ENCODE data around the gene ATG7.

The ATG7 gene

DNA sequence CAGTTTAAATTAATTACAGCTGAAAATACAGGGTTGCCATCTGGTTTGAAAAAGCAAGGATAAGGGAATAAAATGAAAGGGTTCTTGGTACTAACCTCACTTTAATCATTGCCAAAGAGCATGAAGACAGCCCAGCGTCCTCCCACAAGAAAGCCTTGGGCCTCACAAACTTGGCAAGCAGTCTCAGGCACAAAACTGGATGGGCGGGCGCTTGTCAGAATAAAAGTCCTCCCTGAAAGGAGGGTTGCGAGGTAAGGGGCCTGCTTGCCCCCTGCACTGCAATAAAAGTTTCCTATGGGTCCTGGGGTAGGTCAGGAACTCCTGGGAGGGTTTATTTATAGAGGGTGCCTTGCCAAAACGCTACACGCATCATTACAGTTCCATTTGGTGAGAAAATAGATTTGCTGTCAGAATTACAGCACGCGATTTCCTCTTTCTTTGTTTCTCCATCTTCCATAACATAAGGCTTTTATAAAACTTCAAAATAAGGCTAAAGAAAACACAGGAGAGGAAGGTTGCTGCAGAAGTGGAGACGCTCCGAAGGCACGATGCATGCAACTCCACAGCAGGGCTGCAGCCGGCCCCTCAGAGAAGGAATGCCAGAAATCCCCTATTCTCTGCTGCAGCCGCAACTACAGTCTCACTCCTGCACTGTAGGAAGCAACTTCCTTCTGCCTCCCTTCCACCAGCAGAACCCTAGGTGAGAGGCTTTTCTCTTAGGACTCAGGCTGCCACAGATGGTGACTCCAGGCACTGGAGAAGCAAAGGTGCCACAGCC, 310.2 kb downstream of the ATG7 start (continued):
- TF ChIP-seq ZEB2 (tag by site-specific recombination; IDR thresholded peaks at IDR 0.05) (peak; percentile 33), KLF9 (tag by site-specific recombination; IDR thresholded peaks at IDR 0.05; ENCODE audit: low read depth) (no peak), ZNF585B (tag by site-specific recombination; IDR thresholded peaks at IDR 0.05) (no peak), ZBTB21 (tag by site-specific recombination; IDR thresholded peaks at IDR 0.05) (peak; percentile 32; the same call in 1 of the 2 replicates), IKZF3 (tag by site-specific recombination; IDR thresholded peaks at IDR 0.05) (peak; percentile 83), ZNF548 (tag by site-specific recombination; IDR thresholded peaks at IDR 0.05) (no peak), ZNF391 (tag by site-specific recombination; IDR thresholded peaks at IDR 0.05; ENCODE audit: borderline replicate concordance, low read depth) (no peak), ZNF335 (tag by site-specific recombination; conservative IDR thresholded peaks at IDR 0.05) (peak; percentile 38; the same call in 1 of the 2 replicates), SCRT2 (tag by site-specific recombination; IDR thresholded peaks at IDR 0.05) (no peak; the same call in 1 of the 2 replicates), ZFP69B (tag by site-specific recombination; IDR thresholded peaks at IDR 0.05) (peak; percentile 48; the same call in 1 of the 2 replicates), ZNF747 (tag by site-specific recombination; IDR thresholded peaks at IDR 0.05) (no peak), ZNF157 (tag by site-specific recombination; IDR thresholded peaks at IDR 0.05) (no peak), ZNF354C (tag by site-specific recombination; IDR thresholded peaks at IDR 0.05; ENCODE audit: borderline replicate concordance, low read depth) (no peak), ZNF274 (IDR thresholded peaks at IDR 0.05; ENCODE audit: low read length) (no peak), ZNF274 (tag by site-specific recombination; IDR thresholded peaks at IDR 0.05; ENCODE audit: borderline replicate concordance) (no peak), ZNF37A (tag by site-specific recombination; IDR thresholded peaks at IDR 0.05) (no peak), ZNF843 (tag by site-specific recombination; IDR thresholded peaks at IDR 0.05) (peak; percentile 74), GLI2 (tag by site-specific recombination; IDR thresholded peaks at IDR 0.05; ENCODE audit: borderline replicate concordance, low read depth) (no peak), ZNF324 (tag by site-specific recombination; IDR thresholded peaks at IDR 0.05) (no peak), ZNF341 (tag by site-specific recombination; IDR thresholded peaks at IDR 0.05; ENCODE audit: low read depth) (no peak; the same call in 1 of the 2 replicates)
- TF ChIP-seq, protein P1, sequence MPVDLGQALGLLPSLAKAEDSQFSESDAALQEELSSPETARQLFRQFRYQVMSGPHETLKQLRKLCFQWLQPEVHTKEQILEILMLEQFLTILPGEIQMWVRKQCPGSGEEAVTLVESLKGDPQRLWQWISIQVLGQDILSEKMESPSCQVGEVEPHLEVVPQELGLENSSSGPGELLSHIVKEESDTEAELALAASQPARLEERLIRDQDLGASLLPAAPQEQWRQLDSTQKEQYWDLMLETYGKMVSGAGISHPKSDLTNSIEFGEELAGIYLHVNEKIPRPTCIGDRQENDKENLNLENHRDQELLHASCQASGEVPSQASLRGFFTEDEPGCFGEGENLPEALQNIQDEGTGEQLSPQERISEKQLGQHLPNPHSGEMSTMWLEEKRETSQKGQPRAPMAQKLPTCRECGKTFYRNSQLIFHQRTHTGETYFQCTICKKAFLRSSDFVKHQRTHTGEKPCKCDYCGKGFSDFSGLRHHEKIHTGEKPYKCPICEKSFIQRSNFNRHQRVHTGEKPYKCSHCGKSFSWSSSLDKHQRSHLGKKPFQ (tag by site-specific recombination; IDR thresholded peaks at IDR 0.05): 0 out of 2 replicates have a peak, but pooled peaks have one; percentile 36
- TF ChIP-seq, protein P2, sequence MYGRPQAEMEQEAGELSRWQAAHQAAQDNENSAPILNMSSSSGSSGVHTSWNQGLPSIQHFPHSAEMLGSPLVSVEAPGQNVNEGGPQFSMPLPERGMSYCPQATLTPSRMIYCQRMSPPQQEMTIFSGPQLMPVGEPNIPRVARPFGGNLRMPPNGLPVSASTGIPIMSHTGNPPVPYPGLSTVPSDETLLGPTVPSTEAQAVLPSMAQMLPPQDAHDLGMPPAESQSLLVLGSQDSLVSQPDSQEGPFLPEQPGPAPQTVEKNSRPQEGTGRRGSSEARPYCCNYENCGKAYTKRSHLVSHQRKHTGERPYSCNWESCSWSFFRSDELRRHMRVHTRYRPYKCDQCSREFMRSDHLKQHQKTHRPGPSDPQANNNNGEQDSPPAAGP (tag by site-specific recombination; IDR thresholded peaks at IDR 0.05): peak; percentile 73; the same call in 1 of the 2 replicates
- TF ChIP-seq, protein P3, sequence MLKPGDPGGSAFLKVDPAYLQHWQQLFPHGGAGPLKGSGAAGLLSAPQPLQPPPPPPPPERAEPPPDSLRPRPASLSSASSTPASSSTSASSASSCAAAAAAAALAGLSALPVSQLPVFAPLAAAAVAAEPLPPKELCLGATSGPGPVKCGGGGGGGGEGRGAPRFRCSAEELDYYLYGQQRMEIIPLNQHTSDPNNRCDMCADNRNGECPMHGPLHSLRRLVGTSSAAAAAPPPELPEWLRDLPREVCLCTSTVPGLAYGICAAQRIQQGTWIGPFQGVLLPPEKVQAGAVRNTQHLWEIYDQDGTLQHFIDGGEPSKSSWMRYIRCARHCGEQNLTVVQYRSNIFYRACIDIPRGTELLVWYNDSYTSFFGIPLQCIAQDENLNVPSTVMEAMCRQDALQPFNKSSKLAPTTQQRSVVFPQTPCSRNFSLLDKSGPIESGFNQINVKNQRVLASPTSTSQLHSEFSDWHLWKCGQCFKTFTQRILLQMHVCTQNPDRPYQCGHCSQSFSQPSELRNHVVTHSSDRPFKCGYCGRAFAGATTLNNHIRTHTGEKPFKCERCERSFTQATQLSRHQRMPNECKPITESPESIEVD (tag by site-specific recombination; IDR thresholded peaks at IDR 0.05): peak; percentile 89
- TF ChIP-seq, protein P4, sequence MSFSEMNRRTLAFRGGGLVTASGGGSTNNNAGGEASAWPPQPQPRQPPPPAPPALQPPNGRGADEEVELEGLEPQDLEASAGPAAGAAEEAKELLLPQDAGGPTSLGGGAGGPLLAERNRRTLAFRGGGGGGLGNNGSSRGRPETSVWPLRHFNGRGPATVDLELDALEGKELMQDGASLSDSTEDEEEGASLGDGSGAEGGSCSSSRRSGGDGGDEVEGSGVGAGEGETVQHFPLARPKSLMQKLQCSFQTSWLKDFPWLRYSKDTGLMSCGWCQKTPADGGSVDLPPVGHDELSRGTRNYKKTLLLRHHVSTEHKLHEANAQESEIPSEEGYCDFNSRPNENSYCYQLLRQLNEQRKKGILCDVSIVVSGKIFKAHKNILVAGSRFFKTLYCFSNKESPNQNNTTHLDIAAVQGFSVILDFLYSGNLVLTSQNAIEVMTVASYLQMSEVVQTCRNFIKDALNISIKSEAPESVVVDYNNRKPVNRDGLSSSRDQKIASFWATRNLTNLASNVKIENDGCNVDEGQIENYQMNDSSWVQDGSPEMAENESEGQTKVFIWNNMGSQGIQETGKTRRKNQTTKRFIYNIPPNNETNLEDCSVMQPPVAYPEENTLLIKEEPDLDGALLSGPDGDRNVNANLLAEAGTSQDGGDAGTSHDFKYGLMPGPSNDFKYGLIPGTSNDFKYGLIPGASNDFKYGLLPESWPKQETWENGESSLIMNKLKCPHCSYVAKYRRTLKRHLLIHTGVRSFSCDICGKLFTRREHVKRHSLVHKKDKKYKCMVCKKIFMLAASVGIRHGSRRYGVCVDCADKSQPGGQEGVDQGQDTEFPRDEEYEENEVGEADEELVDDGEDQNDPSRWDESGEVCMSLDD (tag by site-specific recombination; IDR thresholded peaks at IDR 0.05): no peak
- TF ChIP-seq, protein P5, sequence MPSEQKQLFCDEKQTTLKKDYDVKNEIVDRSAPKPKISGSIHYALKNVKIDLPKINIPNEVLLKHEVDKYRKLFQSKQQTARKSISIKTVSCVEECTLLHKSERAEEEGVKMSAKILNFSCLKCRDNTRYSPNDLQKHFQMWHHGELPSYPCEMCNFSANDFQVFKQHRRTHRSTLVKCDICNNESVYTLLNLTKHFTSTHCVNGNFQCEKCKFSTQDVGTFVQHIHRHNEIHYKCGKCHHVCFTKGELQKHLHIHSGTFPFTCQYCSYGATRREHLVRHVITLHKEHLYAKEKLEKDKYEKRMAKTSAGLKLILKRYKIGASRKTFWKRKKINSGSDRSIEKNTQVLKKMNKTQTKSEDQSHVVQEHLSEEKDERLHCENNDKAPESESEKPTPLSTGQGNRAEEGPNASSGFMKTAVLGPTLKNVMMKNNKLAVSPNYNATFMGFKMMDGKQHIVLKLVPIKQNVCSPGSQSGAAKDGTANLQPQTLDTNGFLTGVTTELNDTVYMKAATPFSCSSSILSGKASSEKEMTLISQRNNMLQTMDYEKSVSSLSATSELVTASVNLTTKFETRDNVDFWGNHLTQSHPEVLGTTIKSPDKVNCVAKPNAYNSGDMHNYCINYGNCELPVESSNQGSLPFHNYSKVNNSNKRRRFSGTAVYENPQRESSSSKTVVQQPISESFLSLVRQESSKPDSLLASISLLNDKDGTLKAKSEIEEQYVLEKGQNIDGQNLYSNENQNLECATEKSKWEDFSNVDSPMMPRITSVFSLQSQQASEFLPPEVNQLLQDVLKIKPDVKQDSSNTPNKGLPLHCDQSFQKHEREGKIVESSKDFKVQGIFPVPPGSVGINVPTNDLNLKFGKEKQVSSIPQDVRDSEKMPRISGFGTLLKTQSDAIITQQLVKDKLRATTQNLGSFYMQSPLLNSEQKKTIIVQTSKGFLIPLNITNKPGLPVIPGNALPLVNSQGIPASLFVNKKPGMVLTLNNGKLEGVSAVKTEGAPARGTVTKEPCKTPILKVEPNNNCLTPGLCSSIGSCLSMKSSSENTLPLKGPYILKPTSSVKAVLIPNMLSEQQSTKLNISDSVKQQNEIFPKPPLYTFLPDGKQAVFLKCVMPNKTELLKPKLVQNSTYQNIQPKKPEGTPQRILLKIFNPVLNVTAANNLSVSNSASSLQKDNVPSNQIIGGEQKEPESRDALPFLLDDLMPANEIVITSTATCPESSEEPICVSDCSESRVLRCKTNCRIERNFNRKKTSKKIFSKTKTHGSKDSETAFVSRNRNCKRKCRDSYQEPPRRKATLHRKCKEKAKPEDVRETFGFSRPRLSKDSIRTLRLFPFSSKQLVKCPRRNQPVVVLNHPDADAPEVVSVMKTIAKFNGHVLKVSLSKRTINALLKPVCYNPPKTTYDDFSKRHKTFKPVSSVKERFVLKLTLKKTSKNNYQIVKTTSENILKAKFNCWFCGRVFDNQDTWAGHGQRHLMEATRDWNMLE (tag by site-specific recombination; conservative IDR thresholded peaks at IDR 0.05; ENCODE audit: low read depth): 0 out of 2 replicates have a peak, but pooled peaks have one; percentile 32
